RPMI8226 (cell line): ENCODE measurements around the gene RNF220.

Source experiments
- DNase-seq: peaks from one replicate; pipeline ENCODE4 v3.0.0-alpha.2; 2015

The RNF220 gene

DNA sequence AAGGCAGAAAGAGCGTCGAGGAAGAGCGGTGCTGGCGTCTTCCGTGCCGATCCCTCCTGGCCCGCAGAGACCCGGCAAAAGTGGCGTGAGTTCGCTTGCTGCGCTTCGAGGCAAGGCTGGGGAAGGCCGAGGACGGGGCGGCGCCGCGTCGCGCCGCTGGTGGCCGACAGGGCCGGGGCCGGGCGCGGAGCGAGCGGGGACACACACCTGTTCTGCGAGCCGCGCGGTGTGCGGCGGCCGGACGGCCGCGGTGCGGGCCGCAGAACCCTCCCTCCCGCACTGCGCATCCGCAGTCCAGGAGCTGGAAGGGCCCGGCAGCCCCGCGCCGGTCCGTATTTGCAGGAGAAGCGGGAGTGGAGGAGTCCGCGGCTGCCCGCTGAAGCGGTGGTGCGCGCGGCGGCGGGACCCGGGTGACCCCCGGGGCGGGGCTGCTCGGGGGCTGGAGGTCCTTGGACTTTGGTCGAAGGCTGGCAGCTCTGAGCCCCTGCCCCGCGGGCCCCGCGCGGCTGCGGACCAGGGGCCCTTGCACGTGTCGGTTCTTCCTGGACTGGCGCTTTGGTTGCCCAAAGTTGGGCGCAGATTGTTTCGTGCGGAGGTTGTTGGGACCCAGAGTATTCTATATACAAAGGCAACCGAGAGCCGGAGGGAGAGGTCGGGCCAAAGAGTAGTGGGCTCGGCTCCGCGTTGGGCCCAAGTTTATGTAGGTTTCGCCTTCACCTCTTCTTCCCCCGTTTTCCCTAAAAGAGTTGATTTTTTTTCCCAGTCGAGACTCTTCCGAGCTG, 2.6 kb downstream of the RNF220 start:
- no peak for DNase-seq

GRCh38 chr1:44408212-44408582, 3.1 kb downstream of the RNF220 start:
- DNase-seq, result no peak

- no peak for DNase-seq
Measured at GRCh38 chr1:44408632-44409602, 3.9 kb downstream of the RNF220 start.

DNA sequence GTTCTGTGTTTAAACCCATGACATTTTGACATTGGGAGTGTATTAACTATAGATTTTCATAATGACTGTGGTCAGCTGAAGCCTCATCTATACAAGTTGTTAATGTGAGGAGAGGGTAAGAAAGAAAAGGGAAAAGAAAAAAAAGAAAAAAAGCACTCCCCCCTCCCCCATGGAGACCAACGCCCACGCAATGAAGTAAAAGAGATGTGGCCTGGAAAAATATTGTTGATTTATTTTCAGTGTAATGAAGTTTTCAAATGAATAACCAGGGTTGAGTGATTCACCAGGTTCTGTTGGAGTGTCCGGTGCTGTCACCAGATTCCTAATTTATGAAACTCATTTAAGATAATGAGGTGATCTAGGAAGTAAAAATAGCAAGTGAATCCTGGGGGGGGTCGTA, 4.7 kb downstream of the RNF220 start:
- DNase-seq, result no peak

DNA sequence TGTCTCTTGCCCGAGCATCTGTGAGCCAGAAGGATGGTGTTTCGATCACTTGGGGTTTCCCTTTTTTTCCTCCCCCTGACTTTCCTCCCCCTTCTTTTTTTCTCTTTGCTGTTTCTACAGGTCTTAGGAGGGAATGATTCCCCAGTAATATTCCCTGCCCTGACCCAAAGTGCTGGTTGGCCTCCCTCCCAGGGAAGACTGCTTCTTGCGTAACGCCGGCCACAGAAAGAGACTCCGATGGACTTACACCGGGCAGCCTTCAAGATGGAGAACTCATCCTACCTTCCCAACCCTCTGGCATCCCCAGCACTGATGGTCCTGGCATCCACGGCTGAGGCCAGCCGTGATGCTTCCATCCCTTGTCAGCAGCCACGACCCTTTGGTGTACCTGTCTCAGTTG, 6.8 kb downstream of the RNF220 start:
- no peak for DNase-seq

DNA sequence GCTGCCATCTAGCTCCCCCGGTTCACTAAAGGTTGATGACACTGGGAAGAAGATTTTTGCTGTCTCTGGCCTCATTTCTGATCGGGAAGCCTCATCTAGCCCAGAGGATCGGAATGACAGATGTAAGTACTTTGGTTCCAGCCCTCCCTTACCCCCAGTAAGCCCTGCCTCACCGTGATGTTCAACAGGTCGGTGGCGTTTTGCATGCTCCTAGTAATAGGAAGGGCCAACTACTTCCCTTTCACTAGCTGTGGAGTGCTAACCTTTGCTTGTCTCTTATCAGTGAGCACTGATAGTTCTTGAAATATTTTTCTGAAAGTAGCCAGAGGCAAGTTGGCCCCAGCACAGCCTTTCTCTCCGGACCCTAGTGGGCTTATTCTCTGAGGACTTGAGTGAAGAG, 7.5 kb downstream of the RNF220 start:
- no peak for DNase-seq

DNA sequence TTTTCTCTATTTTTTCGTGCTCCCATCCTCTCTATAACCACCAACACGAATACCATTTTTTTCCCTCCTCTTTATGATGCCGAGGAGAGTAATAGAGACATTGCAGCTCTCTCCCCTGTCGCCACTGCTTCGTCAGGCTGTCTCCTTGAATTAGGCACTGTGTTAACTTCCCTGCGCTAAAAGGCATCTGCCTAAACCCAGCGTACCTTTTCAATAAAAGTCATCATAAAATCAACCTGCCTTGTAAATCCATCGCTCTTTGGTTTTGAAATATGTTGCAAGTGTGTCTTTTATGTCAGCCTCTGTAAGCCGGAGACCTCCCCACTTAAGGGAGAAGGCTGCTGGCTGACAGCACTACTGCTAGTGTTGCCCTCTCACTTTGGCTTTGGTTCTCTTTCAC, 8.7 kb downstream of the RNF220 start:
- DNase-seq, result no peak

GRCh38 chr1:44415013-44415412, 10.0 kb downstream of the RNF220 start:
- no peak for DNase-seq

GRCh38 chr1:44416408-44416807, 11.4 kb downstream of the RNF220 start:
- DNase-seq, result no peak

GRCh38 chr1:44417351-44418021, 12.4 kb downstream of the RNF220 start:
- DNase-seq, result peak; percentile 34

DNA sequence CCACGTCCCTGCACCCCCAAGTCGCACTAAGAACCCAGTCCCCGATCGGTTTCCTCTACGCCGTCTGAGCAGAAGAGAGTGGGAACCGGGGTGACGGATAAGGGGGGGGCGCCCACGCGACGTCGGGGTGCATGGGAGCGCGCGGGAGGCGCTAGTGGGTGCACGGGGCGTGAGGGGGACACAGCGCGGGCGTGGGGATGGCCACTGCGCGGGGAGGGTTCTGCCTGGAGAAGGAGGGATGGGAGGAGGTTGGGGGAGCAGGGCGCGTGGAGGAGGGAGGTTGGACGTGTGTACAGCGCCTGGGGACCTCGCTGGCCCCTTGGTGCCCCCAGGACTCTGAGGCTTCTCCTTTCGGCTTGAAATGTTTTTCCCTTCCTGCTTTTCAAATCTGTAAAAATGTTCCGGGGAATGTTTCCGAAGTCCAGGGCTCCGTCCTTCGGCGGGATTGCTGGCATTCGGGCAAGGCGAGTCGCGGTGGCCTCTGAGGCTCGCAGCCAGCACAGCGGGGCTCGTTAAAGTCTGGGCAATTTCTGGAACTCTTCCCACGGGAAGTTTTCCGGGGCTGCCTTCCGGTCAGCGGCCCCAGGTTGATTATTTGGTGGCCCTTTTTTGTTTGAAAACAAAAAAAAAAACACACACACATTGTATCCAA, 13.1 kb downstream of the RNF220 start:
- DNase-seq, result no peak

DNA sequence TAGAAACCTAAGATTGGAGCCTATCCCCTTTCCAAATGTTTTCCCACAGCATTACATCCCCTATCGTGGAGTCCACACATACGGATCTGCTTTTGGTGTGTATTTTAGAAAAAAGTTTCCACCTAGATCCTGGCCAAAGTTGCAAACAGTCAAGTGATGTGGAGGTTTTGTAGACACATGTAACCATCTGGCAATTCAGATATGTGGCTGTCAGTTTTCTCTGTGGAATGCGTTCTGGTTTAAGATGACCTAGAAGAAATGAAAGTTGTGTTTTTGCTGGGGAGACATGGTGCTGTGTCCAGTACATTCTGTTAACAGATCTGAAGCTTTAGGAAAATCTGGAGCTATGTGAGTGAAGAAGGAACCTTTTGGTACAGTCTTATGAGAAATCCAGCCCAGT, 14.8 kb downstream of the RNF220 start:
- DNase-seq, result no peak

- DNase-seq, result no peak
Measured at GRCh38 chr1:44420535-44420934, 15.5 kb downstream of the RNF220 start.

- no peak for DNase-seq
Measured at GRCh38 chr1:44421446-44421884, 16.4 kb downstream of the RNF220 start.

DNA sequence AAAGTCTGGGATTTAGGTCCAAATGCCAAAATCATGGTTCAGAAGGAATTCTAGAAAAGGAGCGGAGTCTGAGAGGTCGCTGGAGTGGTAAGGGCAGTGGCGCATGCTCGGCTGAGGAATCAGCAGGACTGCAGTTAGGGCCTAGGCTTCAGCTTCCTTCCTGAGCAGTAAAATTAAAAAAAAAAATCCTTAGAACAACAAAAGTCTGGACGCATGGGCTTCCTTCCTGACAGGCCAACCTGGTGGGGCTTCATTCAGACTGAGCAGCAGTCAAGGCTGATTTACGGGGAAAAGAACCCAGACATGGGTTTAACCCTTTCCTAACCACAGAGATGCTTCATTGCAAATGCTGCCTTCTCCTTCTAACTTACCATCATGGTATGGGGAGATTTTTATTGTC, 17.1 kb downstream of the RNF220 start:
- DNase-seq, result no peak

- DNase-seq, result no peak
Measured at GRCh38 chr1:44423591-44424537, 18.8 kb downstream of the RNF220 start.

GRCh38 chr1:44424747-44425146, 19.7 kb downstream of the RNF220 start:
- DNase-seq, result no peak

- DNase-seq, result peak; percentile 20
Measured at GRCh38 chr1:44425341-44426082, 20.5 kb downstream of the RNF220 start.

- no peak for DNase-seq
Measured at GRCh38 chr1:44431861-44432260, 26.8 kb downstream of the RNF220 start.

- DNase-seq, result no peak
Measured at GRCh38 chr1:44433209-44433608, 28.2 kb downstream of the RNF220 start.
